Measurements from ENCODE around the gene CTIF. TPM values are rescaled to one million over a fixed set of nuclear protein-coding genes. Genes with fewer than 3 reads are reported as not detected.

Gene CTIF
- polyA plus RNA-seq, 1 of the 3 experiments (the other 2 are of a cell fraction): 47.2 TPM

DNA sequence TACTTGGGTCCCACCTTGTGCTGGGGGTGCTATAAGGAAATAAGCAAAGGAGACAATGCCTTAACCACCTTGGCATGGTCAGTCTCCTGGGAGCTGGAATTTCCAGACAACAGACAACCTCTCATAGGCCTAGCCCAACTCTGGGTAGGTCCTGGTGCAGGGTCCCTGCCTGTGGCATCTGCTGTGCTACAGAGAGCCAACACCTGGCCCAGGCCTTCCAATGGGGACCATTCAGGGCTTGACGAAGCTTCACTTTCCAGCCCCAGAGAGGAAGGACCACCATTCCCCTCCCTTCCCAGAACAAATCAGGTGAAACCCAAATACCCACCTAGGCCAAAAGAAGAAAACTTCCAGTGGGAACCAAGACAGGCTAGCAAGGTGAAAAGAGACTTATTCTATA lies 329.1 kb downstream of the CTIF start:
- Histone ChIP-seq H3K79me2 (ENCODE audit: insufficient read depth) (no peaks in the 10 kb centered on the region), H3K4me2 (no peak overlapping the region), H3F3A (replicated peaks; ENCODE audit: insufficient read depth) (peaks cover 7% of the 10 kb centered on the region), H3K4me1 (ENCODE audit: control insufficient read depth in 1 of 2, insufficient read depth in 2 of 2, low read depth in 1 of 2, low read length in 1 of 2) (peaks cover 9 to 11% of the 10 kb centered on the region in 2 experiments; a peak in 3 of 4 replicates), H3K4me3 (ENCODE audit: low read depth in 2 of 2, low read length in 1 of 2) (no peak overlapping the region), H3K9ac (no peak overlapping the region), H3K9me3 (no peaks in the 10 kb centered on the region), H3K36me3 (replicated peaks in 1 of 2; ENCODE audit: control insufficient read depth in 1 of 2, insufficient read depth in 2 of 2, low read length in 1 of 2) (peaks cover 2 to 7% of the 10 kb centered on the region in 2 experiments), H3K27ac (ENCODE audit: low read depth in 2 of 2, low read length in 1 of 2) (no peak overlapping the region), H2AFZ (ENCODE audit: low read depth) (no peak overlapping the region), H3K27me3 (ENCODE audit: insufficient read depth) (no peaks in the 10 kb centered on the region), H3K9me2 (no peaks in the 10 kb centered on the region), H4K20me1 (ENCODE audit: insufficient read depth) (no peaks in the 10 kb centered on the region)
- 75% methylated on average over 1 of the region's 1 CpG for WGBS (ENCODE audit: low lambda C conversion rate)
- CTCF ChIA-PET: no interaction called here
- POLR2A ChIA-PET: no interaction called here
- TF ChIP-seq TCF12 (IDR thresholded peaks at IDR 0.05) (no peak), GABPA (IDR thresholded peaks at IDR 0.05; ENCODE audit: low read depth) (no peak), ELF1 (IDR thresholded peaks at IDR 0.05) (no peak), MXI1 (IDR thresholded peaks at IDR 0.05; ENCODE audit: low read depth, low read length) (no peak), CHD2 (IDR thresholded peaks at IDR 0.05; ENCODE audit: low read length, partially characterized antibody) (no peak), TEAD4 (IDR thresholded peaks at IDR 0.05; ENCODE audit: borderline replicate concordance, insufficient read depth) (no peak), IRF3 (IDR thresholded peaks at IDR 0.05; ENCODE audit: low read depth, low read length) (no peak)
- TF ChIP-seq, protein P1, sequence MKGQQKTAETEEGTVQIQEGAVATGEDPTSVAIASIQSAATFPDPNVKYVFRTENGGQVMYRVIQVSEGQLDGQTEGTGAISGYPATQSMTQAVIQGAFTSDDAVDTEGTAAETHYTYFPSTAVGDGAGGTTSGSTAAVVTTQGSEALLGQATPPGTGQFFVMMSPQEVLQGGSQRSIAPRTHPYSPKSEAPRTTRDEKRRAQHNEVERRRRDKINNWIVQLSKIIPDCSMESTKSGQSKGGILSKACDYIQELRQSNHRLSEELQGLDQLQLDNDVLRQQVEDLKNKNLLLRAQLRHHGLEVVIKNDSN (IDR thresholded peaks at IDR 0.05; ENCODE audit: borderline replicate concordance, low read depth): no peak
- TF ChIP-seq, protein P2, sequence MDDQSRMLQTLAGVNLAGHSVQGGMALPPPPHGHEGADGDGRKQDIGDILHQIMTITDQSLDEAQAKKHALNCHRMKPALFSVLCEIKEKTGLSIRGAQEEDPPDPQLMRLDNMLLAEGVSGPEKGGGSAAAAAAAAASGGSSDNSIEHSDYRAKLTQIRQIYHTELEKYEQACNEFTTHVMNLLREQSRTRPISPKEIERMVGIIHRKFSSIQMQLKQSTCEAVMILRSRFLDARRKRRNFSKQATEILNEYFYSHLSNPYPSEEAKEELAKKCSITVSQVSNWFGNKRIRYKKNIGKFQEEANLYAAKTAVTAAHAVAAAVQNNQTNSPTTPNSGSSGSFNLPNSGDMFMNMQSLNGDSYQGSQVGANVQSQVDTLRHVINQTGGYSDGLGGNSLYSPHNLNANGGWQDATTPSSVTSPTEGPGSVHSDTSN (IDR thresholded peaks at IDR 0.05): no peak
- DNase-seq: no peak

DNA sequence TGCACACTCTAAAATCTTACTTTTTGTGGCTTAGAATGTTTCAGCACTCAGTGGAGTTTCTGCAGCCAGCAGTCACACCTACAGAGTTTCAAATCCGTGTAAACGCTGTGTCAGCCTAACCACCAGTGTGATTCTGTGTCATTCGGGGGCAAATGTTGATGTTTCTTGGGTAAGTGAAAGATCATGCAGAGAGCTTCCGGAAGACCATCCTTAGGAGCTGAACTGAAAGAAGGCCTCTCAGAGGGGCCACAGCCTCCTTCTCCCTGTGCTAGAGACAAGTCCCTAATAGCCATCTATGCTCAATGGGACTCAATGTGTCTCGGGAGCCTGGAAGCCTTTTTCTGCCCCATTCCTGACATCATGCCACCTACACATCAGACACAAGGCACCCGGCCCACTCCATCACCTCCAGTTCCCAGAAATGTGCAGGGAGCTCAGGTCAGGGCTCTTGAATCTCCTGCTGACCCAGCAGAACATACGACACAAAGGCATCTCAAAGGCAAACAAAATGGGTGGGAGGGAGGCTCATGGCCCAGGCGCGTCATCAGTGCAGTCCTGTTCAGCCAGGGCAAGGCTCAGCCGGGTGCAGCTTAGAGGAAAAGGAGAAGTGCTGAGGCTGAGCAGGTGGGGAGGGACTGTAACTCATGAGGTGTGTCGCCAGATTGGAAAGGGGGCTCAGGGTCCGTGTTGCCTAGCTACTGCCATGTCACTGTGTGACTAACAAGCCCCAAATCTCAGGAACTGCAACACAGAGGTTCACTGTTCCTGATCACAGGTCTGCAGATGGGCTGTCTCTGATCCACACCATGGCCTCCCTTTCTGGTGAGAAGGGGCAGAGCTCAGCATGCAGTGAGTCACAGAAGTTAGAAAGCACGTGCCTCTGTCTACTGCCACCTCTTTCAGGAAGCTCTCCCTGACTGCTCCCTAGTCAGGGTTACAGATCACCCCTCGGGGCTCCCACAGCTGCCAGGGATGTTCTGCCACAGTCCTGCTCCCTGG lies 329.9 kb downstream of the CTIF start:
- CTCF ChIA-PET: interaction anchor here (1.0 to 1.1 kb wide), 2 partner anchors 9 to 173 kb away, joined by 3 to 5 read pairs; no protein-coding TSS in a partner anchor
- Histone ChIP-seq H3K27me3 (ENCODE audit: insufficient read depth) (no peaks in the 10 kb centered on the region), H3K4me2 (no peak overlapping the region), H4K20me1 (ENCODE audit: insufficient read depth) (no peaks in the 10 kb centered on the region), H3K36me3 (replicated peaks in 1 of 2; ENCODE audit: control insufficient read depth in 1 of 2, insufficient read depth in 2 of 2, low read length in 1 of 2) (peaks cover 0 to 6% of the 10 kb centered on the region in 2 experiments), H3K79me2 (ENCODE audit: insufficient read depth) (no peaks in the 10 kb centered on the region), H3K27ac (ENCODE audit: low read depth in 2 of 2, low read length in 1 of 2) (no peak overlapping the region), H3K4me1 (ENCODE audit: control insufficient read depth in 1 of 2, insufficient read depth in 2 of 2, low read depth in 1 of 2, low read length in 1 of 2) (peaks cover 11 to 13% of the 10 kb centered on the region in 2 experiments; a peak in 3 of 4 replicates), H3F3A (replicated peaks; ENCODE audit: insufficient read depth) (peaks cover 10% of the 10 kb centered on the region), H3K9me3 (no peaks in the 10 kb centered on the region), H3K9ac (no peak overlapping the region), H3K4me3 (ENCODE audit: low read depth in 2 of 2, low read length in 1 of 2) (no peak overlapping the region), H3K9me2 (no peaks in the 10 kb centered on the region), H2AFZ (ENCODE audit: low read depth) (no peak overlapping the region)
- DNase-seq: no peak
- WGBS (ENCODE audit: low lambda C conversion rate): 76% methylated on average over 11 of the region's 14 CpGs
- POLR2A ChIA-PET: no interaction called here
- no peak for TF ChIP-seq POLR2AphosphoS5 (IDR thresholded peaks at IDR 0.05; ENCODE audit: low read depth, low read length)
- no peak for TF ChIP-seq EZH2phosphoT487 (IDR thresholded peaks at IDR 0.05; ENCODE audit: borderline replicate concordance, low read depth)
- TF ChIP-seq JUND (IDR thresholded peaks at IDR 0.05): no peak
- no peak for TF ChIP-seq MAX (IDR thresholded peaks at IDR 0.05; ENCODE audit: low read depth)
- no peak for TF ChIP-seq YY1 (IDR thresholded peaks at IDR 0.05; ENCODE audit: low read depth)
- TF ChIP-seq NRF1 (IDR thresholded peaks at IDR 0.05; ENCODE audit: low read depth, low read length): no peak
- TF ChIP-seq GATA2 (CRISPR knock-in tag; IDR thresholded peaks at IDR 0.05): no peak
- TF ChIP-seq, protein P3, sequence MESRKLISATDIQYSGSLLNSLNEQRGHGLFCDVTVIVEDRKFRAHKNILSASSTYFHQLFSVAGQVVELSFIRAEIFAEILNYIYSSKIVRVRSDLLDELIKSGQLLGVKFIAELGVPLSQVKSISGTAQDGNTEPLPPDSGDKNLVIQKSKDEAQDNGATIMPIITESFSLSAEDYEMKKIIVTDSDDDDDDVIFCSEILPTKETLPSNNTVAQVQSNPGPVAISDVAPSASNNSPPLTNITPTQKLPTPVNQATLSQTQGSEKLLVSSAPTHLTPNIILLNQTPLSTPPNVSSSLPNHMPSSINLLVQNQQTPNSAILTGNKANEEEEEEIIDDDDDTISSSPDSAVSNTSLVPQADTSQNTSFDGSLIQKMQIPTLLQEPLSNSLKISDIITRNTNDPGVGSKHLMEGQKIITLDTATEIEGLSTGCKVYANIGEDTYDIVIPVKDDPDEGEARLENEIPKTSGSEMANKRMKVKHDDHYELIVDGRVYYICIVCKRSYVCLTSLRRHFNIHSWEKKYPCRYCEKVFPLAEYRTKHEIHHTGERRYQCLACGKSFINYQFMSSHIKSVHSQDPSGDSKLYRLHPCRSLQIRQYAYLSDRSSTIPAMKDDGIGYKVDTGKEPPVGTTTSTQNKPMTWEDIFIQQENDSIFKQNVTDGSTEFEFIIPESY (IDR thresholded peaks at IDR 0.05; ENCODE audit: borderline replicate concordance, low read depth): no peak
- TF ChIP-seq GABPA (IDR thresholded peaks at IDR 0.05; ENCODE audit: low read depth): no peak
- TF ChIP-seq, protein P4, sequence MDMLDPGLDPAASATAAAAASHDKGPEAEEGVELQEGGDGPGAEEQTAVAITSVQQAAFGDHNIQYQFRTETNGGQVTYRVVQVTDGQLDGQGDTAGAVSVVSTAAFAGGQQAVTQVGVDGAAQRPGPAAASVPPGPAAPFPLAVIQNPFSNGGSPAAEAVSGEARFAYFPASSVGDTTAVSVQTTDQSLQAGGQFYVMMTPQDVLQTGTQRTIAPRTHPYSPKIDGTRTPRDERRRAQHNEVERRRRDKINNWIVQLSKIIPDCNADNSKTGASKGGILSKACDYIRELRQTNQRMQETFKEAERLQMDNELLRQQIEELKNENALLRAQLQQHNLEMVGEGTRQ (IDR thresholded peaks at IDR 0.05; ENCODE audit: borderline replicate concordance, low read depth, low read length): no peak

Measured in SK-N-SH (cell line).